Activated CD4-positive, alpha-beta T cell treated with anti-CD3 and anti-CD28 coated beads, Interleukin-2, Interleukin-6, amounts not matched to agents 100 ng/mL and 50 ng/mL, durations not matched to agents 16 hours and 8 hours (primary cell): ENCODE measurements around the gene STAU1.
"Not testable (repeated sequence)": the region's sequence is repeated elsewhere in the genome, so short reads cannot be mapped to it uniquely, and the experiment has no call there.

ENCODE experiments used
- DNase-seq: peaks from one replicate; pipeline ENCODE4 v3.0.0-alpha.2; 2020

The STAU1 gene

DNA sequence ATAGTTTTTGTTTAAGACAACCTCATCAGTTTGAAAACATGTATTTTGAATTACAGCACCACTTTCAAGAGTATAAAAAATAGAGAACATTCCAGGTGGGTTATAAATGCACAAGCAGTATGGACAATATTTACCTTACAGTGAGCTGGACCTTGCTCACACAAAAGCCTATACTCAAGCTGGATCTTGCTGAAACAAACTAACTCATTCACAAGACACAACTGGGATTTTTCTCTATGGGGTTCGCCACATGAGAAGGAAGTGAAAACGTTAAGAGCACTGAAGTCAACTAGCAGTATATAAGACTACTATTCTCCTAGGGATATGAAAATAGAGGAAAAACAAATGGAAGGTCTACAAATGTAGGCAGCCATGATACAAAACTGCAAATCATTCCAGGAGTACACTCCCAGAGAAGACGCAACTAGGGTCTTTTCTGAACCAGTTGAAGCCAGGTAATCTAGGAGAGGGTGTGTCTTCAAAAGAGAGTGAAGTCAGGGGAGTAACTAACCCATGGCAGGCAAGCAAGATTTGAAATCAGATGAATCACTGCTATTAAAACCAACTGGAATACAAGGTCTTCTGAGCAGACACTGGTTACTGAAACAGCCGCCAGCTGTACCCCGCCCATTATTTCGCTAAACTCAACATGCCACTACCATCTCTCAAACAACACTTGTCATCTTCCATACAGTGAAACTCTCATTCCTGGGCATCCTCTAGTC lies 26.5 kb downstream of the STAU1 start:
- no peak for DNase-seq

DNA sequence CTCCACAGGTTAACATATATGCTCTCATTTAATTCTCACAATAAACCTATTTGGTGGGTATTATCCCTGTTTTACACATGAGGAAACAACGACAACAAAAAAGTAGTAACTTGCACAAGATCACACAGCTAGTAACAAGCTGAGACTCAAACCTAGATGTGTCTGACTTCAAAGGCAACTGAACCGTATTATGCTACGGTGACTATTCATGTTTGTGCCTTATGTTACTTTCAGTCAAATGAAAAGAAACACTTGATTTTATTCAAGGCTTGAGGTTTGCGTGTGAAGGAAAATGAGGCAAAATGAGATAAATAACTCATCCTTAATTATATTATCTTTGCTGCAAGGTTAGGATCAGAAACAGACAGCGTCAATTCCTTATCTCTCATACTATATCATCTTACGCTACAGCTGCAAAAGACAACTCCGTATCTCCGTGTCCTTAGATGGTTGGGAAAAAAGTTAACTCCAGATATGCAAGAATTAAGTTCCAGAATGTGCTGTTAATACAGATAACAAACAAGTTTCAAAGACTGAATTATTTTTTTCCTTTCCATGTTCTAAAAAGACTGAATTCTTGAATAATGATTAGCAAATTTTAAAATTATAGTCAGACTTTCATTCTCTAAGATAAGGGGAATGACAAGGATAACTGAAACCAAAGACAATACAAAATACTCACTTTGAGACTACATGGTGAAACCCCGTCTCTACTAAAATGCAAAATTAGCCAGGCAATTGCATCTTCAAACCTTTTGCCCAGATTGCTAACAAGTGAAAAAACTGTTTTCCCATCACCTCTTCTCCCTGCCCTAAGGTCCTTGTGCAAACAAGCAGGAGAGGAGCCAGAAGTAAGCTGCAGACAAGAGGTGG lies 27.8 kb downstream of the STAU1 start:
- peak; percentile 46 for DNase-seq

DNA sequence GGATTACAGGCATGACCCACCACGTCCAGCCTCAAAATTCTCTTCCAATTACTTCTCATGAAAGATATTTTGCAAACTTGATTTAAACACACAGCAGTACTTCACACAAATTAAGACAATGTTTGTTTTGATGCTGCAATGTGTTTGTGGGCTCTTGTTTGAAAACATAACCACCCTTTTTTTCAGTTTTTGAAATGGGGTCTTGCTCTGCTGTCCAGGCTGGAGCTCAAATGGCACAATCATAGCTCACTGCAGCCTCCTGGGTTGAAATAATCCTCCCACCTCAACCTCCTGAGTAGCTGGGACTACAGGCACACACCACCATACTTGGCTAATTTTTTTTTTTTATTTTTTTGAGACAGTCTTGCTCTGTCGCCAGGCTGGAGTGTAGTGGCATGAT lies 31.0 kb downstream of the STAU1 start:
- no peak for DNase-seq

DNA sequence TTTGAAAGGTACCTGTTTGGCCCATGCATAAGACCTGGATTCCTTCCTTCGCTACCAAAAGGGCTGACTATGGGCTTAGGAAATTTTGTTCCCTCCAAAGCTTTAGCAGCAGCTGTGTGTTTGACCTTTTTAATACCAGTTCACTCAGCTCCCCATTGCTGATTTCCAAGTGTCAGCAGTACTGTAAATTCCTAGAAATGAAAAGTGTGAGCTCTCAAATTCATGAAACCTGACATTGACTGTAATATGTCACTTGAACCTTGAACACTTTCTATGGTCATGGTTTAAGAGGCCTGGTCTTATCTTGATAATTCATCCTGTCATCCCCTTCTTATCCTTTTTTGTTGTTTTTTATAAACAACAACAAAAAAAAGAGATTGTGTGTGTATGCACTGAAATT lies 31.7 kb downstream of the STAU1 start:
- no peak for DNase-seq

- no peak for DNase-seq
Observed at GRCh38 chr20:49151436-49151835, 36.7 kb downstream of the STAU1 start.

GRCh38 chr20:49149281-49150045 lies 38.7 kb downstream of the STAU1 start:
- no peak for DNase-seq

DNA sequence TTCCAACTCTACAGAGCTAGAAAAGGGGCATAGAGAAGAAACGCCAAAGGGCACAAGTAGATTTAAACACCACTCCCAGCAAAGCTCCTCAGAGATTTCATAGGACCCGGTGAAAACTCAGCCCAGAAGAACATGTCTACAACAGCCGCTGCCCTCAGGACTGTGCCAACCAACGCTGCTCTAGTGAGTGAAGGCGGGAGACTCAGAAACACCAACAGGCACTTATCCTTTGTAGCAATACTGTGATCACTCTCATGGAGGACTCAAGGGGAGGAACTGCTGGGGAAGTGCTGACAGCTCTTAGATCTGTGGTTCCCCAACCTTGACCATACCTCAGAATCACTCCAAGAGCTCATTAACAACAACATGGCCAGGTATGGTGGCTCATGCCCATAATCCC lies 39.5 kb downstream of the STAU1 start:
- DNase-seq = no peak

GRCh38 chr20:49147296-49147695 lies 40.8 kb downstream of the STAU1 start:
- no peak for DNase-seq

DNA sequence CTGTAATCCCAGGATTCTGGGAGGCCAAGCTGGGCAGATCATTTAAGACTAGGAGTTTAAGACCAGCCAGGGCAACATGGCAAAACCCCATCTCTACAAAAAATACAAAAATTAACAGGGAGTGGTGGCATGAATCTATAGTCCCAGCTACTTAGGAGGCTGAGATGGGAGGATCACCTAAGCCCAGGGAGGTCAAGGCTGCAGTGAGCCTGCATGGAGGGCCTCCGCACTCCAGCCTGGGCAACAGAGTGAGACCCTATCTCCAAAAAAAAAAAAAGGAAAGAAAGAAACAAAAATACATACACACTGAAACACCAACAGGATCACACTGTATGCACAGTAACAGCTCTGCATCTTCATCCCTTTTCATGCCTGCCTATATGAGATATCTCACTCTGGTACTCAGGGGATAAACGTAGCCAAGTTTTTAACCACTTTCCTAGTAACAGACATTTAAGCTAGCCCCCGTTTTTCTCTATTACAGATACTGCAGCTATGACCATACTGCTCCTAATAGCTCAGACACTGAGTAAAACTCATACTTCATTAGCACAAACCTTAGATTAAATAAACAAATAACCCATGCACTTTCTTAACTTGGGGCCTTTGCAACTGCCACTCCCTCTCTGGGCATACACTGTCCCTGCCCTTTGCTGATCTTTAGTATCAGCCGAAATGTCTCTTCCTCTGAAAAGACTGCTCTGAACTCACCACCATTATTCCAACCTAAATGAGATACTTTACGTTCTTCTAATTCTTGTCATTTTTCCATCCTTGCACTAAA lies 41.5 kb downstream of the STAU1 start:
- no peak for DNase-seq

- no peak for DNase-seq
Observed at GRCh38 chr20:49140834-49141233, 47.3 kb downstream of the STAU1 start.

DNA sequence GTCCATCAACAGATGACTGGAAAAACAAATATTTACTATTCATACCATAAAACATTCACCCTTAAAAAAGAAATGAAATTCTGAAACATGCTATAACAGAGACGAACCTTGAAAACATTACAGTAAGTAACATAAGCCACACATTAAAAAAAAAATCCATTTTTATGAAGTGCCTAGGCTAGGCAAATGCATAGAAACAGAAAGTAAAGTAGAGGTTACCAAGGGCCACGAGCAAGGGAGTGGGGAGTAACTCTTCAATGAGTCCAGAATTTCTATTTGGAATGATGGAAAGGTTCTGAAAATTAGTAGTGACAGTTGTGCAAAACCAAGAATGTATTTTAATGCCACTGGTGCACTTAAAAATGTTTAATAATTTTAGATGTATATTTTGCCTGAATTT lies 47.7 kb downstream of the STAU1 start:
- DNase-seq = no peak

DNA sequence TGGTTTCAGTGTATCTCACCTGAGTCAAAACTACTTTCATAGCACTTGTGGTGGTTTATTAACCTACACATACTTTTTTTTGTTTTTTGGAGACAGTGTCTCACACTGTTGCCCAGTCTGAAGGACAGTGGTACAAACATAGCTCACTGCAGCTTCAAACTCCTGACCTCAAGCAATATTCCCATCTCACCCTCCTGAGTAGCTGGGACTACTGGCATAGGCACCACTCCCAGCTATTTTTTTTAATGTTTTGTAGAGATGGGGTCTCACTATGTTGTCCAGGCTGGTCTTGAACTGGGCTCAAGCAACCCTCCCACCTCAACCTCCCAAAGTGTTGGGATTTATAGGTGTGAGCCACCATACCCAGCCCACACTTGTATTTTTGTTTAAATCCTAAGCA lies 49.7 kb downstream of the STAU1 start:
- DNase-seq = no peak

DNA sequence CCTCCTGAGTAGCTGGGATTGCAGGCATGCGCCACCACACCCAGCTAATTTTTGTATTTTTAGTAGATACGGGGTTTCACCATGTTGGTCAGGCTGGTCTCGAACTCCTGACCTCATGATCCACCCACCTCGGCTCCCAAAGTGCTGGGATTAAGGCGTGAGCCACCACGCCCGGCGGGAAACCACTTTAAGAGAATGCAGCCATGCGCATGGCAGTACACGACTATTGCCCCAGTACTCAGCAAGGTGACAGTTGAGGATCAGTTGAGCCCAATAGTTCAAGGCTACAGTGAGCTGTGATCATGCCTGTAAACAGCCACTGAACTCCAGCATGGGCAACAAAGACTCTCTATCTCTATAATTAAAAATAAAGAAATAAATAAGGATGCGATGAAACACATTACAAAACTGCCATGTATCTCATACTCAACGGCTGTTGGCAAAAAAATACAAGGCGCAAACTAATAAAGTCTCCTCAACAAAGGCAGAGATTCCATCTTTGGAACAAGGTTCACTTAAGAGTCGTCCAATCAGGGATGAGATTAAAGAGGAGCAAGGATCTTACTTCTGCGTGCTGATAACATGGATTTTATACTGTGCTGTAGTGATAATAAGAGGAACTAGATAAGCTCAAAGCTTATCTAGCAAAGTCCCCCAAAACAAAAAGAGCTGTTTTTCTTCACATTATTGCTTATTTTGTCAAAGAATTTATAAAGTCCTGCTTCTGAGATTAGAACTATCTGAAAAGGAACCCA lies 51.1 kb downstream of the STAU1 start:
- DNase-seq = no peak

GRCh38 chr20:49134797-49135196 lies 53.3 kb downstream of the STAU1 start:
- DNase-seq = not testable (repeated sequence)

- DNase-seq = no peak
Observed at GRCh38 chr20:49133571-49133970, 54.6 kb downstream of the STAU1 start.

DNA sequence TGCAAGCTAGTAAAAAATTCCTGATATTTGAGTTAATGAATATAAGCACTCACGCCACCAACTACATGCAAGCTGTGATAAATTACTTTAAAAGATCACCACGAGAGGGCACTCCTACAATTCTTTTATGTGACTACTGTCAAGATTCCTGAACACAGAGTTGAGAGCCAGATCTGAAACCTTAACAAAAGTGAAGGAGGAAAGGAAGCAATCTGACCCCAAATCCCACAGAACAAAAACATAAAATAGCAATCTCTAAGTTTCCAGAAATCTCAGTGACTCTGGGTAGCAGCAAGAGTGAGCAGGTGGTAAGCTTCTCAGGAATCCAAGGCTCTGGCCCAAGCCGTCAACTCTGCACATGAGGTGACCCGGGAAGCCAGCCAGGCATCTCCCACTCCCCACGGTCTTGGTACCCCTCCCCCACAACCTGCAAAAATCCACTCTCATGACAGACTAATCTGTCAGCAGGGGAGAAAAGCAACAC lies 55.1 kb downstream of the STAU1 start:
- DNase-seq = peak; percentile 59

- DNase-seq = no peak
Observed at GRCh38 chr20:49123982-49124381, 64.2 kb downstream of the STAU1 start.

- DNase-seq = no peak
Observed at GRCh38 chr20:49122920-49123319, 65.2 kb downstream of the STAU1 start.

- no peak for DNase-seq
Observed at GRCh38 chr20:49119988-49120387, 68.1 kb downstream of the STAU1 start.

DNA sequence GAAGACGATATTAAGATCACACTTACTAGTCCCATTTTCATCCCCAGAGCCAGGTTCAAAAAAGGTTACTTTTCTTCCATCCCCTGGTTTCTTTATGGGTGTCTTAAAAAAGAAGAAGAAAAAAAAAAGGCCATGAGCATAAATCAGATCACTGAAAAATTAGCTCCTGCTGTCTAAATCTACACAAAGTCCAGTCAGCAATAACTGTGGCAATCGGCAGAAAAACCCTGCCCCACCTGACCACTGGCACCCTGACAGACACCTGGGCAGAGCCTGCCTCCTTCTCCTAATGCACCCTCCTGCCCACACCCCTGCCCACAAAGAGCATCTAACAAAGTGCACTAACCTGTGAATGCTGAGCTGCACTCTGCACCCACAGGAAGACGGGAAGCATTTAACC lies 69.8 kb downstream of the STAU1 start:
- DNase-seq = no peak

DNA sequence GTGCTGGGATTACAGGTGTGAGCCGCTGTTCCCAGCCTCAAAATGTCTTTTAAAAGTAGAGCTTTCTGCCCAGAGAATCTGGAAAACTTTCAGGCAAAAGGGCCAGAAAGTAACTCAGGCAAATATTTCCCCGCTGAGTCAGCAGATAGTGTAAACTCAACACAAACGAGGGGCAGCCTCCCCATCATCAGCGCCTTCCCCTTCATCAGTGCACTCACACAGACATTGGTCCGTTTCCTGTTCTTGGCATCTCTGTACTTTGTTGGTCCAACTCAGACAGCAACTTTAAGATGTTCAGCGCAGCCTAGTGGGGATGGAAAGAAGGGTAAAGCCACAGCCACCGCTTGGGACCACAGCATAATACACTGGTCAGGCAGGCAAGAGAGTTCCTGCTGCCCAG lies 72.6 kb downstream of the STAU1 start:
- DNase-seq = no peak
